Colon (tissue), 2 donors: Measurements from ENCODE around the gene NOL4L.

Experiments used
- FAIRE-seq: peaks from 2 replicates; lab custom pipeline; 2012; peaks lifted over from hg19 to GRCh38; lab: Jason Lieb, UNC
- donor health status: control.
- donor health status: control.

Gene NOL4L

GRCh38 chr20:32613192-32614053 lies 28.3 kb upstream of the NOL4L start:
- FAIRE-seq, result no peak

GRCh38 chr20:32612351-32613191 lies 27.4 kb upstream of the NOL4L start:
- FAIRE-seq, result no peak

- FAIRE-seq, result no peak
Measured at GRCh38 chr20:32611868-32612267, 26.7 kb upstream of the NOL4L start.

GRCh38 chr20:32611286-32611685 lies 26.2 kb upstream of the NOL4L start:
- FAIRE-seq, result no peak

- no peak for FAIRE-seq
Measured at GRCh38 chr20:32610472-32611218, 25.5 kb upstream of the NOL4L start.

GRCh38 chr20:32609993-32610392 lies 24.9 kb upstream of the NOL4L start:
- FAIRE-seq, result no peak

- FAIRE-seq, result no peak
Measured at GRCh38 chr20:32609111-32609773, 24.1 kb upstream of the NOL4L start.

- FAIRE-seq, result no peak
Measured at GRCh38 chr20:32608664-32609015, 23.5 kb upstream of the NOL4L start.

- no peak for FAIRE-seq
Measured at GRCh38 chr20:32607727-32608663, 22.9 kb upstream of the NOL4L start.

GRCh38 chr20:32607324-32607723 lies 22.2 kb upstream of the NOL4L start:
- no peak for FAIRE-seq

- no peak for FAIRE-seq
Measured at GRCh38 chr20:32606790-32607189, 21.7 kb upstream of the NOL4L start.

- no peak for FAIRE-seq
Measured at GRCh38 chr20:32606107-32606506, 21.0 kb upstream of the NOL4L start.

GRCh38 chr20:32605167-32605656 lies 20.1 kb upstream of the NOL4L start:
- no peak for FAIRE-seq

- FAIRE-seq, result no peak
Measured at GRCh38 chr20:32603046-32603726, 18.1 kb upstream of the NOL4L start.

GRCh38 chr20:32602273-32602672 lies 17.1 kb upstream of the NOL4L start:
- no peak for FAIRE-seq

- FAIRE-seq, result no peak
Measured at GRCh38 chr20:32600681-32601237, 15.6 kb upstream of the NOL4L start.

GRCh38 chr20:32599783-32600340 lies 14.7 kb upstream of the NOL4L start:
- no peak for FAIRE-seq

GRCh38 chr20:32598606-32599005 lies 13.5 kb upstream of the NOL4L start:
- no peak for FAIRE-seq

- no peak for FAIRE-seq
Measured at GRCh38 chr20:32597714-32598113, 12.6 kb upstream of the NOL4L start.
